Activated T-helper 2 cell treated with anti-CD3 and anti-CD28 coated beads, Interferon-gamma antibody, Interleukin-2, Interleukin-4, amounts not matched to agents 10 μg/mL and 5 μg/mL and 100 μg/mL, durations not matched to agents 14 hours and 24 hours and 36 hours (primary cell): Measurements from ENCODE around the gene GRID2IP. TPM values are rescaled to one million over a fixed set of nuclear protein-coding genes. Genes with fewer than 3 reads are reported as not detected.
A peak's percentile ranks its signal among the peaks of the same experiment; 100 is the strongest.

Source experiments
- DNase-seq: peaks from one replicate; pipeline ENCODE4 v3.0.0; 2021; ENCODE audit warnings: low spot score
- H3K27ac Mint-ChIP-seq: one replicate; pipeline ENCODE4 v1.8.0; 2021; ENCODE audit warnings: mixed read lengths
- H3K27me3 Mint-ChIP-seq: one replicate; pipeline ENCODE4 v1.8.0; 2021; ENCODE audit warnings: low read depth, mixed read lengths
- H3K36me3 Mint-ChIP-seq: one replicate; pipeline ENCODE4 v1.8.0; 2021; ENCODE audit warnings: low read depth, mixed read lengths
- H3K4me1 Mint-ChIP-seq: one replicate; pipeline ENCODE4 v1.8.0; 2021; ENCODE audit warnings: low read depth, mixed read lengths
- H3K4me3 Mint-ChIP-seq: one replicate; pipeline ENCODE4 v1.8.0; 2021; ENCODE audit warnings: low read depth, mild to moderate bottlenecking, moderate library complexity, mixed read lengths
- H3K9me3 Mint-ChIP-seq: one replicate; pipeline ENCODE4 v1.8.0; 2021; ENCODE audit warnings: mixed read lengths
- intact Hi-C: fragments of 100-400 bp; cut with micrococcal nuclease; formaldehyde crosslinking; loops from one replicate; pipeline ENCODE4 v1.15.1; 2023
- total RNA-seq: library from RNA; stranded (reverse); gene quantifications from 2 replicates; pipeline ENCODE4 v1.2.3, GENCODE V29; 2022

Gene GRID2IP
- total RNA-seq, 1 donor from 2014 or later: 0.18 TPM

GRCh38 chr7:6502886-6503285 lies 48.4 kb downstream of the GRID2IP start:
- DNase-seq: no peak
- H3K27me3 Mint-ChIP-seq: peaks cover 8% of the 10 kb centered on the region
- no peak overlapping the region for H3K27ac Mint-ChIP-seq
- no peaks in the 10 kb centered on the region for H3K9me3 Mint-ChIP-seq
- intact Hi-C loops: no loop called here
- peak overlapping the region; percentile 21 for H3K4me3 Mint-ChIP-seq
- peaks cover 1% of the 10 kb centered on the region for H3K4me1 Mint-ChIP-seq
- H3K36me3 Mint-ChIP-seq: no peaks in the 10 kb centered on the region

GRCh38 chr7:6501586-6502564 lies 49.4 kb downstream of the GRID2IP start:
- H3K4me1 Mint-ChIP-seq: peaks cover 1% of the 10 kb centered on the region
- H3K36me3 Mint-ChIP-seq: no peaks in the 10 kb centered on the region
- no peak for DNase-seq
- intact Hi-C loops: no loop called here
- H3K27ac Mint-ChIP-seq: no peak overlapping the region
- no peak overlapping the region for H3K4me3 Mint-ChIP-seq
- no peaks in the 10 kb centered on the region for H3K9me3 Mint-ChIP-seq
- H3K27me3 Mint-ChIP-seq: peaks cover 8% of the 10 kb centered on the region

- Mint-ChIP-seq H3K27ac (no peak overlapping the region), H3K4me1 (peaks cover 1% of the 10 kb centered on the region), H3K36me3 (no peaks in the 10 kb centered on the region), H3K9me3 (no peaks in the 10 kb centered on the region), H3K27me3 (no peaks in the 10 kb centered on the region), H3K4me3 (no peak overlapping the region)
- intact Hi-C loops: no loop called here
- no peak for DNase-seq
Measured at GRCh38 chr7:6500691-6501090, 50.6 kb downstream of the GRID2IP start.

GRCh38 chr7:6497994-6498393 lies 53.3 kb downstream of the GRID2IP start:
- H3K4me3 Mint-ChIP-seq: no peak overlapping the region
- no peaks in the 10 kb centered on the region for H3K4me1 Mint-ChIP-seq
- no peaks in the 10 kb centered on the region for H3K36me3 Mint-ChIP-seq
- H3K27ac Mint-ChIP-seq: no peak overlapping the region
- no peaks in the 10 kb centered on the region for H3K9me3 Mint-ChIP-seq
- no peak for DNase-seq
- H3K27me3 Mint-ChIP-seq: no peaks in the 10 kb centered on the region
- intact Hi-C loops: no loop called here

- no peak overlapping the region for H3K4me3 Mint-ChIP-seq
- H3K4me1 Mint-ChIP-seq: no peaks in the 10 kb centered on the region
- intact Hi-C loops: no loop called here
- no peaks in the 10 kb centered on the region for H3K9me3 Mint-ChIP-seq
- H3K27ac Mint-ChIP-seq: no peak overlapping the region
- no peak for DNase-seq
- H3K36me3 Mint-ChIP-seq: no peaks in the 10 kb centered on the region
- H3K27me3 Mint-ChIP-seq: no peaks in the 10 kb centered on the region
Measured at GRCh38 chr7:6497637-6497905, 53.7 kb downstream of the GRID2IP start.

GRCh38 chr7:6496842-6497636 lies 54.2 kb downstream of the GRID2IP start:
- Mint-ChIP-seq H3K4me3 (no peak overlapping the region), H3K27ac (no peak overlapping the region), H3K9me3 (no peaks in the 10 kb centered on the region), H3K4me1 (no peaks in the 10 kb centered on the region), H3K27me3 (no peaks in the 10 kb centered on the region), H3K36me3 (no peaks in the 10 kb centered on the region)
- no peak for DNase-seq
- intact Hi-C loops: no loop called here

GRCh38 chr7:6495597-6496262 lies 55.5 kb downstream of the GRID2IP start:
- intact Hi-C loops: no loop called here
- DNase-seq: no peak
- H3K27me3 Mint-ChIP-seq: peaks cover 3% of the 10 kb centered on the region

GRCh38 chr7:6494365-6494764 lies 56.9 kb downstream of the GRID2IP start:
- intact Hi-C loops: no loop called here
- Mint-ChIP-seq H3K36me3 (no peaks in the 10 kb centered on the region), H3K9me3 (no peaks in the 10 kb centered on the region), H3K4me1 (no peaks in the 10 kb centered on the region), H3K4me3 (no peak overlapping the region), H3K27ac (no peak overlapping the region), H3K27me3 (peaks cover 3% of the 10 kb centered on the region)
- DNase-seq: no peak

More at GRCh38 chr7:6495597-6496262, 55.5 kb downstream of the GRID2IP start:
- no peaks in the 10 kb centered on the region for H3K4me1 Mint-ChIP-seq
- no peaks in the 10 kb centered on the region for H3K36me3 Mint-ChIP-seq
- no peak overlapping the region for H3K27ac Mint-ChIP-seq
- H3K4me3 Mint-ChIP-seq: no peak overlapping the region
- no peaks in the 10 kb centered on the region for H3K9me3 Mint-ChIP-seq

GRCh38 chr7:6491194-6491593 lies 60.1 kb downstream of the GRID2IP start:
- Mint-ChIP-seq H3K4me3 (no peak overlapping the region), H3K36me3 (no peaks in the 10 kb centered on the region), H3K27ac (no peak overlapping the region), H3K4me1 (no peaks in the 10 kb centered on the region), H3K27me3 (peaks cover 3% of the 10 kb centered on the region), H3K9me3 (no peaks in the 10 kb centered on the region)
- no peak for DNase-seq
- intact Hi-C loops: no loop called here

GRCh38 chr7:6489612-6490011 lies 61.6 kb downstream of the GRID2IP start:
- intact Hi-C loops: no loop called here
- no peak for DNase-seq
- H3K4me1 Mint-ChIP-seq: no peaks in the 10 kb centered on the region
- H3K27me3 Mint-ChIP-seq: peaks cover 3% of the 10 kb centered on the region
- H3K9me3 Mint-ChIP-seq: no peaks in the 10 kb centered on the region
- H3K4me3 Mint-ChIP-seq: no peak overlapping the region
- H3K36me3 Mint-ChIP-seq: no peaks in the 10 kb centered on the region
- H3K27ac Mint-ChIP-seq: no peak overlapping the region

- H3K27me3 Mint-ChIP-seq: peaks cover 3% of the 10 kb centered on the region
- H3K9me3 Mint-ChIP-seq: no peaks in the 10 kb centered on the region
- no peak overlapping the region for H3K4me3 Mint-ChIP-seq
- DNase-seq: no peak
- H3K4me1 Mint-ChIP-seq: peaks cover 9% of the 10 kb centered on the region
- intact Hi-C loops: no loop called here
- H3K36me3 Mint-ChIP-seq: peaks cover 9% of the 10 kb centered on the region
- H3K27ac Mint-ChIP-seq: no peak overlapping the region
Measured at GRCh38 chr7:6487184-6487545, 64.1 kb downstream of the GRID2IP start.

- peaks cover 10% of the 10 kb centered on the region for H3K4me1 Mint-ChIP-seq
- peaks cover 12% of the 10 kb centered on the region for H3K36me3 Mint-ChIP-seq
- H3K4me3 Mint-ChIP-seq: no peak overlapping the region
- intact Hi-C loops: no loop called here
- peaks cover 3% of the 10 kb centered on the region for H3K27me3 Mint-ChIP-seq
- DNase-seq: no peak
- no peaks in the 10 kb centered on the region for H3K9me3 Mint-ChIP-seq
- H3K27ac Mint-ChIP-seq: no peak overlapping the region
Measured at GRCh38 chr7:6486438-6487183, 64.7 kb downstream of the GRID2IP start.
